Measurements from ENCODE around the gene PFDN2.
A peak's percentile ranks its signal among the peaks of the same experiment; 100 is the strongest.

The PFDN2 gene

GRCh38 chr1:161133220-161133740 is 15.4 kb upstream of the PFDN2 start:
- TF ChIP-seq L3MBTL2 (conservative IDR thresholded peaks at IDR 0.05) (peak; percentile 37; the same call in 1 of the 2 replicates), NFRKB (IDR thresholded peaks at IDR 0.05) (no peak), SUZ12 (IDR thresholded peaks at IDR 0.05) (no peak), ZNF384 (IDR thresholded peaks at IDR 0.05) (no peak), FOXM1 (IDR thresholded peaks at IDR 0.05; ENCODE audit: borderline replicate concordance) (no peak), LEF1 (IDR thresholded peaks at IDR 0.05; ENCODE audit: borderline replicate concordance) (no peak), ARNT (IDR thresholded peaks at IDR 0.05) (no peak), FOXK2 (IDR thresholded peaks at IDR 0.05) (no peak)
- POLR2A ChIA-PET: interaction anchor here (0.7 to 2.4 kb wide), 17 partner anchors 15 to 256 kb away, joined by 3 to 18 read pairs (median 5); partner anchors contain the start of genes B4GALT3, F11R, KLHDC9 and NIT1
- CTCF ChIA-PET: interaction anchor here (0.6 kb wide), 2 partner anchors 48 to 61 kb away, joined by 3 to 5 read pairs; no protein-coding TSS in a partner anchor
- no peak for DNase-seq (ENCODE audit: extremely low spot score)

GRCh38 chr1:161132410-161133219 is 14.8 kb upstream of the PFDN2 start, which contains the start of gene DEDD:
Gene DEDD, minus strand, starts transcription at chr1:161132667. Its CDS starts 8,205 bp downstream, at chr1:161124462.
- ChIA-PET POLR2A (interaction anchor here (0.7 to 2.4 kb wide), 17 partner anchors 15 to 257 kb away, joined by 3 to 18 read pairs (median 4); partner anchors contain the start of genes F11R, KLHDC9, NIT1 and PFDN2), CTCF (interaction anchor here (0.6 kb wide), 2 partner anchors 35 to 49 kb away, joined by 5 read pairs; no protein-coding TSS in a partner anchor)
- peak; percentile 93 for DNase-seq (ENCODE audit: extremely low spot score)
- no peak for TF ChIP-seq FOXM1 (IDR thresholded peaks at IDR 0.05; ENCODE audit: borderline replicate concordance)
- no peak for TF ChIP-seq ELF4 (IDR thresholded peaks at IDR 0.05)
- no peak; the same call in 1 of the 2 replicates for TF ChIP-seq LEF1 (IDR thresholded peaks at IDR 0.05; ENCODE audit: borderline replicate concordance)
- no peak for TF ChIP-seq SP1 (IDR thresholded peaks at IDR 0.05)
- peak; percentile 90 for TF ChIP-seq PKNOX1 (IDR thresholded peaks at IDR 0.05)

GRCh38 chr1:161131523-161132409 is 13.9 kb upstream of the PFDN2 start:
- DNase-seq (ENCODE audit: extremely low spot score): no peak
- POLR2A ChIA-PET: interaction anchor here (1.0 to 2.4 kb wide), 7 partner anchors 14 to 258 kb away, joined by 3 to 18 read pairs (median 5); partner anchors contain the start of genes F11R, NIT1, PFDN2 and PPOX
- no peak for TF ChIP-seq ZNF384 (IDR thresholded peaks at IDR 0.05)
- TF ChIP-seq L3MBTL2 (conservative IDR thresholded peaks at IDR 0.05): peak; percentile 93
- CTCF ChIA-PET: no interaction called here

- CTCF ChIA-PET: no interaction called here
- no peak for DNase-seq (ENCODE audit: extremely low spot score)
- POLR2A ChIA-PET: no interaction called here
- TF ChIP-seq FOXM1 (IDR thresholded peaks at IDR 0.05; ENCODE audit: borderline replicate concordance): no peak
- TF ChIP-seq BHLHE40 (IDR thresholded peaks at IDR 0.05; ENCODE audit: borderline replicate concordance): no peak
- TF ChIP-seq SUZ12 (IDR thresholded peaks at IDR 0.05): no peak
- TF ChIP-seq ELF4 (IDR thresholded peaks at IDR 0.05): no peak
- TF ChIP-seq L3MBTL2 (conservative IDR thresholded peaks at IDR 0.05): no peak
- no peak for TF ChIP-seq NFRKB (IDR thresholded peaks at IDR 0.05)
- no peak for TF ChIP-seq LEF1 (IDR thresholded peaks at IDR 0.05; ENCODE audit: borderline replicate concordance)
- no peak for TF ChIP-seq HDGF (IDR thresholded peaks at IDR 0.05; ENCODE audit: borderline replicate concordance)
- no peak for TF ChIP-seq CTBP1 (IDR thresholded peaks at IDR 0.05; ENCODE audit: borderline replicate concordance)
- TF ChIP-seq FOXA1 (IDR thresholded peaks at IDR 0.05): no peak
- no peak for TF ChIP-seq ZNF384 (IDR thresholded peaks at IDR 0.05)
- TF ChIP-seq SP1 (IDR thresholded peaks at IDR 0.05): no peak
- TF ChIP-seq FOXK2 (IDR thresholded peaks at IDR 0.05): no peak
- no peak for TF ChIP-seq PKNOX1 (IDR thresholded peaks at IDR 0.05)
- no peak for TF ChIP-seq ARNT (IDR thresholded peaks at IDR 0.05)
Observed at GRCh38 chr1:161130266-161130665, 12.4 kb upstream of the PFDN2 start.

- ChIA-PET CTCF (no interaction called here), POLR2A (interaction anchor here (0.7 kb wide), 1 partner anchor 25 kb away, joined by 3 read pairs; the partner anchor contains the start of gene UFC1)
- no peak for DNase-seq (ENCODE audit: extremely low spot score)
- TF ChIP-seq FOXK2 (IDR thresholded peaks at IDR 0.05): no peak
- TF ChIP-seq ARNT (IDR thresholded peaks at IDR 0.05): no peak
- no peak for TF ChIP-seq SUZ12 (IDR thresholded peaks at IDR 0.05)
- TF ChIP-seq FOXA1 (IDR thresholded peaks at IDR 0.05): no peak
- no peak for TF ChIP-seq TARDBP (IDR thresholded peaks at IDR 0.05)
- TF ChIP-seq FOXM1 (IDR thresholded peaks at IDR 0.05; ENCODE audit: borderline replicate concordance): no peak
- TF ChIP-seq CTBP1 (IDR thresholded peaks at IDR 0.05; ENCODE audit: borderline replicate concordance): no peak
- TF ChIP-seq BHLHE40 (IDR thresholded peaks at IDR 0.05; ENCODE audit: borderline replicate concordance): no peak
- TF ChIP-seq NFRKB (IDR thresholded peaks at IDR 0.05): no peak
- no peak for TF ChIP-seq L3MBTL2 (conservative IDR thresholded peaks at IDR 0.05)
- TF ChIP-seq ZNF384 (IDR thresholded peaks at IDR 0.05): no peak
- TF ChIP-seq ELF4 (IDR thresholded peaks at IDR 0.05): no peak
- TF ChIP-seq HDGF (IDR thresholded peaks at IDR 0.05; ENCODE audit: borderline replicate concordance): no peak
- TF ChIP-seq PKNOX1 (IDR thresholded peaks at IDR 0.05): no peak
- no peak for TF ChIP-seq LEF1 (IDR thresholded peaks at IDR 0.05; ENCODE audit: borderline replicate concordance)
Observed at GRCh38 chr1:161128591-161129420, 11.0 kb upstream of the PFDN2 start.
